H54 (cell line): ENCODE results near the gene ICE1.
"Not testable (repeated sequence)": the region's sequence is repeated elsewhere in the genome, so short reads cannot be mapped to it uniquely, and the experiment has no call there.

Experiments
- DNase-seq: peaks from one replicate; pipeline ENCODE4 v3.0.0; 2011; ENCODE audit warnings: low spot score, mixed read lengths; ENCODE audit not compliant: insufficient read length
- FAIRE-seq: peaks from 3 replicates; lab custom pipeline; 2011; peaks lifted over from hg19 to GRCh38; lab: Jason Lieb, UNC
- POLR2A ChIP-seq: IDR thresholded peaks from 2 replicates; pipeline ENCODE4 v1.6.1; 2011; ENCODE audit warnings: low read depth, mild to moderate bottlenecking, low read length

ICE1 gene

GRCh38 chr5:5504325-5504724, 81.8 kb downstream of the ICE1 start:
- no peak for FAIRE-seq
- DNase-seq, result no peak
- TF ChIP-seq POLR2A, result no peak

GRCh38 chr5:5505815-5506214, 83.3 kb downstream of the ICE1 start:
- DNase-seq (no peak), FAIRE-seq (no peak)
- no peak for TF ChIP-seq POLR2A

- FAIRE-seq (no peak), DNase-seq (no peak)
- TF ChIP-seq POLR2A, result no peak
These were observed 85.9 kb downstream of the ICE1 start for GRCh38 chr5:5508391-5508790.

GRCh38 chr5:5511904-5512416, 89.5 kb downstream of the ICE1 start:
- DNase-seq (no peak), FAIRE-seq (no peak)
- no peak for TF ChIP-seq POLR2A

GRCh38 chr5:5512543-5512942, 90.1 kb downstream of the ICE1 start:
- DNase-seq (no peak), FAIRE-seq (no peak)
- no peak for TF ChIP-seq POLR2A

- not testable (repeated sequence) for DNase-seq, FAIRE-seq
These were observed 98.1 kb downstream of the ICE1 start for GRCh38 chr5:5520622-5521021.

GRCh38 chr5:5521029-5521428, 98.6 kb downstream of the ICE1 start:
- TF ChIP-seq POLR2A, result no peak
- no peak for DNase-seq
- FAIRE-seq, result no peak

GRCh38 chr5:5521478-5521877, 99.0 kb downstream of the ICE1 start:
- TF ChIP-seq POLR2A, result no peak
- no peak for DNase-seq

GRCh38 chr5:5522336-5522735, 99.9 kb downstream of the ICE1 start:
- DNase-seq, result no peak
- no peak for FAIRE-seq
- TF ChIP-seq POLR2A, result no peak

More at GRCh38 chr5:5521478-5521877, 99.0 kb downstream of the ICE1 start:
- no peak for FAIRE-seq

- DNase-seq (no peak), FAIRE-seq (peak; percentile 15)
- no peak for TF ChIP-seq POLR2A
These were observed 100.6 kb downstream of the ICE1 start for GRCh38 chr5:5523066-5523505.

GRCh38 chr5:5524327-5524726, 101.8 kb downstream of the ICE1 start:
- TF ChIP-seq POLR2A, result no peak
- no peak for FAIRE-seq
- no peak for DNase-seq

GRCh38 chr5:5531371-5531770, 108.9 kb downstream of the ICE1 start:
- no peak for DNase-seq
- TF ChIP-seq POLR2A, result no peak
- FAIRE-seq, result no peak

- FAIRE-seq (no peak), DNase-seq (no peak)
- TF ChIP-seq POLR2A, result no peak
These were observed 110.0 kb downstream of the ICE1 start for GRCh38 chr5:5532306-5533076.

GRCh38 chr5:5533927-5534326, 111.5 kb downstream of the ICE1 start:
- no peak for TF ChIP-seq POLR2A
- no peak for FAIRE-seq
- no peak for DNase-seq

GRCh38 chr5:5534333-5534732, 111.9 kb downstream of the ICE1 start:
- DNase-seq, result no peak
- TF ChIP-seq POLR2A, result no peak
- no peak for FAIRE-seq
